ENCODE data around the gene OPTN.

DNA sequence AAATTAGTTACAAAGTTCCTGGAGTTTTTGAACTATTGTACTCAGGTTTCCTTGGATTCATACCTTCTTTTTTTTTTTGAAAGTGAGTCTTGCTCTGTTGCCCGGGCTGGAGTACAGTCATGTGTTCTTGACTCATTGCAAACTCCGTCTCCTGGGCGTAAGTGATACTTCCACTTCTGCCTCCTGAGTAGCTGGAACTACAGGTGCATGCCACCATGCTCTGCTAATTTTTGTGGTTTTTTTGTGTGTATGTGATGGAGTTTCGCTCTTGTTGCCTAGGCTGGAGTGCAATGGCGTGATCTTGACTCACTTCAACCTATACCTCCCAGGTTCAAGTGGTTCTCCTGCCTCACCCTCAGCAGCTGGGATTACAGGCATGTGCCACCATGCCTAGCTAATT is 83.7 kb downstream of the OPTN start:
- TF ChIP-seq, protein P1, sequence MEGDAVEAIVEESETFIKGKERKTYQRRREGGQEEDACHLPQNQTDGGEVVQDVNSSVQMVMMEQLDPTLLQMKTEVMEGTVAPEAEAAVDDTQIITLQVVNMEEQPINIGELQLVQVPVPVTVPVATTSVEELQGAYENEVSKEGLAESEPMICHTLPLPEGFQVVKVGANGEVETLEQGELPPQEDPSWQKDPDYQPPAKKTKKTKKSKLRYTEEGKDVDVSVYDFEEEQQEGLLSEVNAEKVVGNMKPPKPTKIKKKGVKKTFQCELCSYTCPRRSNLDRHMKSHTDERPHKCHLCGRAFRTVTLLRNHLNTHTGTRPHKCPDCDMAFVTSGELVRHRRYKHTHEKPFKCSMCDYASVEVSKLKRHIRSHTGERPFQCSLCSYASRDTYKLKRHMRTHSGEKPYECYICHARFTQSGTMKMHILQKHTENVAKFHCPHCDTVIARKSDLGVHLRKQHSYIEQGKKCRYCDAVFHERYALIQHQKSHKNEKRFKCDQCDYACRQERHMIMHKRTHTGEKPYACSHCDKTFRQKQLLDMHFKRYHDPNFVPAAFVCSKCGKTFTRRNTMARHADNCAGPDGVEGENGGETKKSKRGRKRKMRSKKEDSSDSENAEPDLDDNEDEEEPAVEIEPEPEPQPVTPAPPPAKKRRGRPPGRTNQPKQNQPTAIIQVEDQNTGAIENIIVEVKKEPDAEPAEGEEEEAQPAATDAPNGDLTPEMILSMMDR (IDR thresholded peaks at IDR 0.05), result no peak
- no peak for TF ChIP-seq POLR2A (IDR thresholded peaks at IDR 0.05)
